Stimulated activated CD4-positive, alpha-beta T cell treated with anti-CD3 and anti-CD28 coated beads, Interleukin-2, amount 100 ng/mL, for 24 hours (primary cell): ENCODE measurements around the gene UQCRC1.

ENCODE experiments used
- DNase-seq, 2 donors: peaks; one replicate each; pipeline ENCODE4 v3.0.0-alpha.2; 2020

Gene UQCRC1

GRCh38 chr3:48569808-48570450 is 39.5 kb downstream of the UQCRC1 start:
- DNase-seq: no peak

GRCh38 chr3:48569400-48569799 is 40.0 kb downstream of the UQCRC1 start:
- DNase-seq: no peak

DNA sequence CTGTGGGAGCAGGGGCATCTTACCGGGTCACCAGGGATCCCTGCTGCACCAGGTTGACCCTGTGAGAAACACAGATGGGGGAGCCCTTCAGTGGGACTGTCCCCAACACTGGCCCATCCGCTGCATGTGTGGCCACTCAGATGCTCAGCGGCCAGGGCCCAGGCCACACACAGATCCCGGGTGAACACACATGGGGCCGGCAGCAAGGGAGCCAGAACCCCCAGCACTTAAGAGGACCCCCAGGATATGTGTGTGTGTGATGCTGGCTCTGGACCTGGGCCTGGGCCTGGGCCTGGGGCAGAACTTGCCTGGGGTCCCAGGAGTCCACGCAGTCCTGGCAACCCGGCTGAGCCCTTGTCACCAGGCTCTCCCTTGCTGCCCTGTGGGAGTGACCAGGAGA is 41.0 kb downstream of the UQCRC1 start:
- no peak for DNase-seq

- no peak for DNase-seq
These were observed 41.9 kb downstream of the UQCRC1 start for GRCh38 chr3:48567500-48567899.

DNA sequence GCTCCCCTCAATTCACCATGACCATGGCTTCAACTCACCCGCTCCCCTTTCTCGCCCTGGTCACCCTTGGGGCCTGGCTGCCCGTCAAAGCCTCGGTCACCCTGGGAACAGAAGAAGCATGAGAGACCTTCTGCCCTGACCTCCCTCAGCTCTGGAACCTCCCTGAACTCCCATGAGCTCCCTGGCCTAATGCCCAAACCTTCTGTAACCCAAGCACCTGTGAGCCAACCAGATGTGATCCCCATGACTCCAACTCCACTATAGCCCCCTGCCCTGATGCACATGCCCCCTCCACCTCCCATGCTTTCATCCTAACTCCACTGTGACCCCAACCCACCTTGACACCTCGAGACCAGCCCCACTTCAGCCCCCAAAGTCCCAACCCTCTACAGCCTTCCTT is 42.4 kb downstream of the UQCRC1 start:
- DNase-seq: no peak

DNA sequence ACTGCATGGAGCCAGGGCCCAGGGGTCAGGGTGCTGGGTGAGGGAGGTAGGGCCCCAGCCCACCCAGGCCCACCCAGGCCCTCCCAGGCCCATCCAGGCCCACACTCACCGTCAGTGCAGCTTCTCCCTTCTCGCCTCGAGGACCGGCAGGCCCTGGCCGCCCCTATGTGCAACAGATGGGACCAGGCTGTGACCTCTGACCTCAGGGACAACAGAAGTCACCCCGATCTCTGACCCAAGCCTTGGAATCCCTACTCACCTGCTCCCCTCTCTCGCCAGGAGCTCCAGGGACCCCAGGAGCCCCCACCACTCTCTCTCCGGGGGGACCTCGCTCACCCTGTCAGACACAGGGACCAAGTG is 43.1 kb downstream of the UQCRC1 start:
- no peak for DNase-seq

DNA sequence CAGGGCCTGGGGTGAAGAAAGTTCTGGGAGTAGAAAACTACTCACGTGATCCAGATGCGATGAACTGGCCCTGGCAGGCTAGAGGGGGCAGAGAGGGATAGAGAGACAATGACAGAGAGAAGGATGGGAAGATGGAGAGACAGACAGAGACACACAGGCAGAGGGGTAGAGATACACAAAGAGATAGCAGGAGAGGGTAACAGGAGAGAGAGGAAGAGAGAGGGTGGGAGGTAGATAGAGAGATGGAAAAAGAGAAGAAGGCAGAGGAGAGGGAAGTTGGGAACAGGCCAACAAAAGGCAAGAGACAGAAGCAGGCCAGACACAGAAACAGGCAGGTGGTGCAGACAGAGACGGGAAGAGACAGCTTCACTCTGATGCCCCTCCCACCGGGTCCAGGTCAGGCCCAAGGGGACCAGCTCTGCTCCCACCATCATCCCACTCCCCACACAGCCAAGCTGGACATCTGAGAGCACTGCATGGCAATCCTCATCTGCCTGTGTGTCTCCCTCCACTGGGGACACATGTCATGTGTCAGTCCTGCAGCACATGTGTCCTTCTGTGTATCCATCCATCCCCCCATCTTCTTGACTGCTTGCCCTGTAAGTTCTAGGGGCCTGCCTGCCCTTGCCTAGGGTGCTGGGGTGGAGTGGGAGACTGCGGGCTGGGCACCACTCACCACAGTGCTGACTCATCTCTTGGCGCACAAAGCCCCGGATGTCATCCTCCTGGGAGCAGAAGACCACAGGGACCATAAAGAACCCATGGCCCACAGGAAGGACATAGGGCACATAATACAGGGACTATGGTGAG is 43.6 kb downstream of the UQCRC1 start:
- DNase-seq: no peak

GRCh38 chr3:48565186-48565585 is 44.3 kb downstream of the UQCRC1 start:
- no peak for DNase-seq

DNA sequence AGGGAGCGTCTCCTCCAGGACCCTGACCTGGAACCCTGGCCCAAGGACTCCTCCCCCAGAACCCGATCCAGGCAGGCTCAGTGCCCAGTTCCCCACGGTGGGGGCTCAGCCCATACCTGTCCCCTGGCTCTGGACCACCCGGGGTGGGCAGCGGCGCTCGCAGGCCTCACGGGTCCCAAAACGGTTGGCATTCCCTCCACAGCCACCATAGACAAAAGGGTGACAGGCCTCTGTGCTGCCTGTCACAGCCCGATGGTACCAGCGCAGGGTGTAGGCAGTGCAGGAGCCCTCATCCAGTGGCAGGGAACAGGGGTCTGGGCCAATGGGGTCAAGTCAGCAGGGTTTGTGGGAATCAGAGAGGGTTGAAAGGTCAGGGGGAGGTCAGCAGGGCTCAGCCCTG is 44.8 kb downstream of the UQCRC1 start:
- DNase-seq: no peak

DNA sequence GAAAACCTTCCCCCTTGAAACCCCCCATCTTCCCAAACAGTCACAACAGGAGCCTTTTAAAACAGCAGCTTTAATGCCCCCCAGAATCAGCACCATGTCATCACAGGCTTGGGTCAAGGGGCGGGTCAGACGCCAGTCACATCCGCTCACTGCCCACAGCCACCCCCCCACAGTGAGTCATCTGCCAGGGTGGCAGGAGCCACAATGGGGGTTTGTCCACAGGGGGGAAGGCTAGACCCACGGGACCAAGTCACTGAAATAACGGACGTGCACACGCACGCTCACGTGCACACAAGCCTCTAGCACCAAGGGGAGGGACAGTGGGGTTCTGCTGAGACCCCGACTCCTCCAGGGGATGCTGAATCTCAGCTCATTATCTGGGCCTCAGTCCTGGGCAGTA is 45.4 kb downstream of the UQCRC1 start:
- peak in 1 of 2 donors; percentile 14 for DNase-seq

DNA sequence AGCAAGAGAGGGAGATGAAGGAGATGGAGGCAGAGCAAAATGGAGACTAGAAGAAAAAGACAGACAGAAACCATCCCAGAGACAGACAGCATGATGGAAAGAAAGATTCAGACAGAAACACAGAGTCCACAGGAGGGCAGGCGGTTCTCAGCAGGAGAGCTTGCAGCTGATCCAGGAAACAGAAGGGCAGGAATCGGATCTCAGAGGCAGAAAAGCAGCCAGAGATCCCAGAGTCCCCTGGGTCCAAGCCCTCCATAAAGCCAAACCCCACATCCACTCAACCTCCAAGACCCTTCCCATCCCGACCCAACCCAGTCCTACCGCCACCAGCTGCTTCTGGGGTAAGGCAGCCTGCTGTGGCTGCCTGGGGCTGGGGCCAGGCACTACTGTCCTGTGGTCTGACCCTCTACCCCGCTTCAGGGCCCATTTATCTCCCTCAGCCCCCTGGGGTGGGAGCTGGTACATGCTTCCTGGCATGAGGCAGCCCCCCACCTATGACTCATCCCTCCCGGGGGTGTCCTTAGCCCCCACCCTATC is 46.0 kb downstream of the UQCRC1 start, which contains the start of gene UCN2:
Gene UCN2 (minus strand): TSS at position 400 of the 537 bp plus-strand sequence. CDS start 657 bp downstream, outside the sequence.
- no peak for DNase-seq

DNA sequence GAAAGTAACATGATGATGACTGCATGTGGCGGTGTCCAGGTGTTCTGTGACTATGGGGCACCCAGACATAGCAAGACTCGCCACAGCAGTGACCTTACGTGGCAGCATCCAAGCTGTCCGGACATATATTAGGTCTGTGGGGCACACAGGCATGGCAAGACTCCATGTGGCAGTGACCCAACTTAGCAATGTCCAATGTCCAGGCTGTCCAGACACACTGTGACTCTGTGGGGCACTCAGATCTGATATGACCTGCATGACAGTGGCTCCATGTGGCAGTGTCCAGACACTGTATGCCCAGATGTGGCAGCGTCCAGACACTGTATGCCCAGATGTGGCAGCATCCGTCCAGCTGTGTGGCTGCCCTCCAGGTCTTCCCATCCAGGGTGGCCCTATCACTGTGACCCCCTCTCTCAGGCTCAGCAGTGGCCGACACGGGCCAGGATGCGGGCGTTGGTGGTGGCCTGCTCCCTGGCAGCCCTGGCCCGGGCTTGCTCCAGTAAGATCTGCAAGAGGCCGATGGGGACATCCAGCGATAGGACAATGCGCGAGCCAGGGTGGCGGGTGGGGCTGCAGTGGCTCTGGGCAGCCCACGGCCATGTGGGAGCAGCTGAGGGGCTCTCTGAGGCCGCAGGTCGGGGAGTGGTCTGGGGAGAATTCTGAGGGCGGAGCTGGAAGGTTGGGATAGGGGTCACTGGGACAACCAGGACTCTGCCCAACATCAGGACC is 46.9 kb downstream of the UQCRC1 start:
- DNase-seq: no peak

GRCh38 chr3:48561045-48561736 is 48.3 kb downstream of the UQCRC1 start:
- DNase-seq: peak in 1 of 2 donors; percentile 9

GRCh38 chr3:48560648-48561018 is 48.8 kb downstream of the UQCRC1 start:
- DNase-seq: no peak

DNA sequence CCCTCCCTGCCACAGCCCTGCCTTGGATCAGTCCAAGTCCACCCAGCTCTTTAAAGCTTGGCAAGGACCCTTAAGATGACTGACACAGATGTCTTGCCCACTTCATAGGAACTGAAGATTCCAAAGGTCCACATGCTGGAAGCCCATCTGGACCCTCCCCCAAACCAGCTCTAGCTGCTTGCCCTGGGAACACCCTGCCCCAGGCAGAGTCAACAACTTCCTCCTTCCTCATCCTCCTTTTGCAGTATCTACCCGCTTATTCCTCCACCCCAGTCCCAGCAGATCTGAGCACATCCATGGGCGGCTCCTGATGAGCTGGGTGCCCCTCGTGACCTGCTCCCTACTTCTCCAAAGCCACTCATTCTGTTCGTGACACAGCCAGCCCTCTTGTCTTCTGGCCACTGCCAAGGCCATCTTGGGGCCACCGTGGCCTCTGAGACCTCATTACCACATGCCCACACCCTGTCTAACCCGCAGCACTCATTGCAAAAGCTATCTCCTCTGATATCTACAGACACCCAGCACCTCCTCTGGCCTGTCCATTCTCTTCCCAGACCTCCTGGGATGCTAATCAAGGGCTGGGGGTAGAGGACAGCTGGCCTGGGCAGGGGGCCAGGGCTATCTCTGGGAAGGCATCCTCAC is 50.8 kb downstream of the UQCRC1 start:
- DNase-seq: no peak

GRCh38 chr3:48556796-48557626 is 52.4 kb downstream of the UQCRC1 start, which contains the start of gene PFKFB4:
Gene PFKFB4, minus strand, starts transcription at chr3:48556803. Its CDS starts 26 bp downstream, at chr3:48556777.
- DNase-seq: peak; percentile 99 to 100

DNA sequence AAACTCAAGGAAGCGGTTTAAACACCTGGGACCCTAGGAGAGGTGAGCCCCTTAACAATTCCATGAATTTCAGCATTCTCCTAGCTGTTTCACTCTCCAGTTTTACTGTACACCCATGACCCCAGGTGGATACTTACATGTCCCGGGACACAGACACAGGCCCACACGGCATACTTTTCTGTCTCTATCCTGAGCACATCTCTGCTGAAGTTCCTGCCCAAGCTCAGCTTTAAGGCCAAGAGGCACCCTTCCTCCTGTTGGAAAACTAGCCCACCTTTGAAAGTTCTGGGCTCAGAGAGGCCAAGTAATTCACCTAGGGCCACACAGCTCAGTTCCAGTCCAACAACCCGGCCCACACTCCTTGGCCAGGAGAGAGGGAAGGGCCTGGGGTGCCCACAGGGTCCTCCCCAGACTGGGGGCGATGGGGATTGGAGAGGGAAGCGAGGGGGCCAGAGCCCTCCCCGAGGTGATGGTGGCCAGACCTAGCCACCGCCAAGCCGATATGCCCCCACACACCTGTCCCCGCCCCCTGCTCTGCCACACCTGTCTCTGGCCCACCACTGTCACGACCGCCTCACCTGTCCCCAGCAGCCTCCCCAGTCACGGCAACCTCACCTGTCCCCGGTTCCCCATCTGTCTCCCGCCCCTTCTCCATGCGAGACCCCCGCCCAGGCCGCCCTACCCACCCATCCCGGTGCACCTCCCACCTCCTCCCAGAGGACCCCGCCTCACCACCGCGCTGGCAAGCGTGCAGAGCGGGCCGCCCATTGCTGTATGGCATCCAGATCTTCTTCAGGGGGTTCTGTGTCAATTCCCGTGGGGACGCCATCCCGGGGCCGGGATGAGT is 53.3 kb downstream of the UQCRC1 start:
- DNase-seq: peak in 1 of 2 donors; percentile 22

DNA sequence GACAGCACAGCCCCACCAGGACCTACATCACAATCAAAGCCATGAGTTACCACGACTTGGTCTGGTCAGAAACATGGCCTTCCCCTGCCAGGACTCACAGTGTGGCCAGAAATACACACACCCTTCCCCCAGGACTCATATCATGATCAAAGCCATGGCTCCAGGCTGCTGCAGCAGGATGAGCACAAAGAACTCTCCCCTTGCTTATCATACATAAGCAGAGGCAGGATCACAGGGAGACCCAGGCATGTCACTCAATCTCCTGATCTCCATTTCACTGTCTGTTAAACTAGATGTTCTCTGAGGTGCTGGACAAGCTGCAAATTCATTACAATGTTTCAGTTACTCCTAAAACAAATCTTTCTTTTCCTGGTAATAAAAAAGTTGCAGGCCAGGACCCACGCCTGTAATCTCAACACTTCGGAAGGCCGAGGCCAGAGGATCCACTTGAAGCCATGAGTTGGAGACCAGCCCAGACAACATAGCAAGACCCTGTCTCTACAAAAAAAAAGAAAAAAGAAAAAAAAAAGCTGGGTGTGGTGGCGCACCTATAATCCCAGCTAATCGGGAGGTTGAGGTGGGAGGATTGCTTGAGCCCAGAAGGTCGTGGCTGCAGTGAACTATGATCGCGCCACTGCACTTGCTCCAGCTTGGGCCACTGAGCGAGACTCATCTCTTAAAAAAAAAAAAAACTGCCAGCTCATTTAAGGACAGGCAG is 54.1 kb downstream of the UQCRC1 start:
- DNase-seq: no peak
